Stomach (tissue), 4 donors: ENCODE measurements around the gene JAGN1.

Experiments
- CTCF ChIP-seq, 7 experiments: fragments of 450-650 bp in 4 of 7; fragments of 200-600 bp in 3 of 7; sonication (generic) in 3 of 7; IDR thresholded peaks; one replicate each; pipeline ENCODE4 v1.5.1; 2016 to 2019; ENCODE audit warnings: antibody characterized with exemption in 7 of 7, control low read depth in 2 of 7, mild to moderate bottlenecking in 1 of 7
- POLR2AphosphoS5 ChIP-seq, 3 donors: sonication (generic); formaldehyde crosslinking; IDR thresholded peaks; one replicate each; pipeline ENCODE4 v1.6.1; 2016; ENCODE audit warnings: antibody characterized with exemption in 3 of 3

GRCh38 chr3:9903238-9903624 is 12.8 kb downstream of the JAGN1 start:
- TF ChIP-seq CTCF (IDR thresholded peaks at IDR 0.05) (no peak), POLR2AphosphoS5 (IDR thresholded peaks at IDR 0.05) (no peak)
